HepG2 (cell line): ENCODE measurements around the gene MYL6B. TPM values are rescaled to one million over a fixed set of nuclear protein-coding genes. Genes with fewer than 3 reads are reported as not detected.
A peak's percentile ranks its signal among the peaks of the same experiment; 100 is the strongest.

Experiments used
- ATF2 ChIP-seq: sonication (generic); formaldehyde crosslinking; IDR thresholded peaks from 2 replicates; pipeline ENCODE4 v1.4.0; 2020; ENCODE audit warnings: missing genetic modification reagents
- GABPB1 ChIP-seq: IDR thresholded peaks from 2 replicates; pipeline ENCODE4 v1.6.1; 2016; ENCODE audit warnings: mild to moderate bottlenecking, missing genetic modification reagents, moderate library complexity, missing compliant biosample characterization
- HMGA1 ChIP-seq: sonication (generic); formaldehyde crosslinking; conservative IDR thresholded peaks from 2 replicates; pipeline ENCODE4 v1.4.0; 2020; ENCODE audit warnings: missing genetic modification reagents
- RAD51 ChIP-seq: fragments of 450-650 bp; IDR thresholded peaks from 2 replicates; pipeline ENCODE4 v1.6.1; 2016; ENCODE audit warnings: borderline replicate concordance
- ZBTB4 ChIP-seq: sonication (generic); formaldehyde crosslinking; IDR thresholded peaks from 2 replicates; pipeline ENCODE4 v1.4.0; 2020; ENCODE audit warnings: missing genetic modification reagents, mild to moderate bottlenecking, borderline replicate concordance
- ZBTB44 ChIP-seq: sonication (generic); formaldehyde crosslinking; IDR thresholded peaks from 2 replicates; pipeline ENCODE4 v1.4.0; 2020; ENCODE audit warnings: missing genetic modification reagents
- ZBTB46 ChIP-seq: sonication (generic); formaldehyde crosslinking; IDR thresholded peaks from 2 replicates; pipeline ENCODE4 v1.4.0; 2020; ENCODE audit warnings: mild to moderate bottlenecking, missing genetic modification reagents, borderline replicate concordance
- ZNF354B ChIP-seq: sonication (generic); formaldehyde crosslinking; IDR thresholded peaks from 2 replicates; pipeline ENCODE4 v1.8.0; 2022; ENCODE audit warnings: mild to moderate bottlenecking, missing genetic modification reagents
- ZNF512 ChIP-seq: sonication (generic); formaldehyde crosslinking; IDR thresholded peaks from 2 replicates; pipeline ENCODE4 v1.4.0; 2020; ENCODE audit warnings: mild to moderate bottlenecking, missing genetic modification reagents
- ZNF687 ChIP-seq: sonication (generic); formaldehyde crosslinking; IDR thresholded peaks from 2 replicates; pipeline ENCODE4 v1.5.1; 2020; ENCODE audit warnings: mild to moderate bottlenecking, missing genetic modification reagents, moderate library complexity
- ZUFSP ChIP-seq: sonication (generic); formaldehyde crosslinking; IDR thresholded peaks from 2 replicates; pipeline ENCODE4 v1.9.0; 2021; ENCODE audit warnings: missing genetic modification reagents, mild to moderate bottlenecking, borderline replicate concordance
- polyA plus RNA-seq, 8 experiments: library from polyadenylated mRNA; depleted of rRNA in 3 of 8; stranded (reverse) in 7 of 8; unstranded in 1 of 8; fragments of >200 nt; fragmentation: Illumina TruSeq in 4 of 8; extraction: Trizol in 4 of 8; gene quantifications; 2 replicates each; pipeline versions ENCODE4 v1.2.1 to v1.2.3, GENCODE V29; 2011 to 2016; ENCODE audit warnings: low read depth in 4 of 8, missing spikeins in 1 of 8, mixed read lengths in 1 of 8; ENCODE audit not compliant: insufficient read depth in 1 of 8
- total RNA-seq, 5 experiments: library from RNA; depleted of rRNA; stranded (reverse); fragments of >200 nt; fragmentation: Illumina TruSeq; extraction: Trizol; gene quantifications; 2 replicates each; pipeline ENCODE4 v1.2.3, GENCODE V29; 2016; ENCODE audit warnings: low read depth in 1 of 5

MYL6B gene
- total and polyA plus RNA-seq, 2 of the 13 experiments (the other 11 are each of a cell fraction or from before 2014, with no cell fraction given) = 75.7 to 88.7 TPM

- TF ChIP-seq ZNF354B (CRISPR knock-in tag) (peak; percentile 97; the same call in 1 of the 2 replicates), ZUFSP (no peak), ZNF687 (CRISPR knock-in tag) (peak; percentile 99), RAD51 (no peak), HMGA1 (no peak), ATF2 (CRISPR knock-in tag) (peak; percentile 74), GABPB1 (CRISPR knock-in tag) (peak; percentile 94), ZBTB44 (CRISPR knock-in tag) (no peak; the same call in 1 of the 2 replicates), ZNF512 (no peak), ZBTB46 (CRISPR knock-in tag) (0 out of 2 replicates have a peak, but pooled peaks have one; percentile 18), ZBTB4 (peak; percentile 91; the same call in 1 of the 2 replicates)
Observed at GRCh38 chr12:56104109-56104814, 48.1 kb upstream of the MYL6B start, which contains the start of gene PA2G4 (continued).
